Keratinocyte (primary cell): ENCODE results near the gene SPC24. TPM values are rescaled to one million over a fixed set of nuclear protein-coding genes. Genes with fewer than 3 reads are reported as not detected.

Experiments
- DNase-seq: peaks from one replicate; pipeline ENCODE4 v3.0.0-alpha.2; 2011; ENCODE audit warnings: low read depth, missing footprints, low spot score
- FAIRE-seq: peaks from 2 replicates; lab custom pipeline; 2011; peaks lifted over from hg19 to GRCh38; lab: Jason Lieb, UNC
- H2AFZ ChIP-seq: 2 replicates; pipeline ENCODE4 v1.6.0; 2012; ENCODE audit warnings: low read length, control low read depth, inconsistent platforms; ENCODE audit not compliant: control insufficient read depth
- H3K27ac ChIP-seq: 2 replicates; pipeline ENCODE4 v1.5.1; 2011; ENCODE audit warnings: low read length; ENCODE audit not compliant: control insufficient read depth, insufficient read depth
- H3K27me3 ChIP-seq: 3 replicates; pipeline ENCODE4 v1.6.0; 2011; ENCODE audit warnings: low read length; ENCODE audit not compliant: control insufficient read depth, insufficient read depth; ENCODE audit errors: extremely low read depth
- H3K36me3 ChIP-seq, 2 experiments: 2 replicates in 1 of 2; 3 replicates in 1 of 2; pipeline ENCODE4 v1.5.1; 2011; ENCODE audit warnings: low read length in 2 of 2, mild to moderate bottlenecking in 1 of 2; ENCODE audit not compliant: control insufficient read depth in 2 of 2, insufficient read depth in 2 of 2; ENCODE audit errors: extremely low read depth in 1 of 2
- H3K4me1 ChIP-seq: 3 replicates; pipeline ENCODE4 v1.5.1; 2011; ENCODE audit warnings: low read length; ENCODE audit not compliant: control insufficient read depth, insufficient read depth; ENCODE audit errors: extremely low read depth
- H3K4me2 ChIP-seq: 3 replicates; pipeline ENCODE4 v1.6.0; 2011; ENCODE audit warnings: low read depth, low read length; ENCODE audit not compliant: control insufficient read depth, insufficient read depth; ENCODE audit errors: extremely low read depth
- H3K4me3 ChIP-seq, 3 experiments: fragments of 200-600 bp in 1 of 3; sonication (generic) in 1 of 3; 2 replicates in 2 of 3; 3 replicates in 1 of 3; pipeline ENCODE4 v1.5.1; 2011 to 2016; ENCODE audit warnings: low read length in 3 of 3, mild to moderate bottlenecking in 3 of 3, control low read depth in 2 of 3, inconsistent platforms in 1 of 3, low read depth in 1 of 3, mixed read lengths in 1 of 3, mixed run types in 1 of 3, moderate library complexity in 1 of 3; ENCODE audit not compliant: control insufficient read depth in 2 of 3, insufficient read depth in 2 of 3; ENCODE audit errors: extremely low read depth in 1 of 3
- H3K79me2 ChIP-seq: 2 replicates; pipeline ENCODE4 v1.6.0; 2012; ENCODE audit warnings: low read length; ENCODE audit not compliant: control insufficient read depth, insufficient read depth
- H3K9ac ChIP-seq: 3 replicates; pipeline ENCODE4 v1.6.0; 2011; ENCODE audit warnings: low read length; ENCODE audit not compliant: control insufficient read depth, insufficient read depth; ENCODE audit errors: extremely low read depth
- H3K9me1 ChIP-seq: 3 replicates; pipeline ENCODE4 v1.6.0; 2011; ENCODE audit warnings: low read length; ENCODE audit not compliant: control insufficient read depth, insufficient read depth; ENCODE audit errors: extremely low read depth
- H3K9me3 ChIP-seq: 2 replicates; pipeline ENCODE4 v1.5.1; 2012; ENCODE audit warnings: low read depth, low read length; ENCODE audit not compliant: control insufficient read depth
- H4K20me1 ChIP-seq: 3 replicates; pipeline ENCODE4 v1.6.0; 2011; ENCODE audit warnings: low read length; ENCODE audit not compliant: control insufficient read depth, insufficient read depth; ENCODE audit errors: extremely low read depth
- CTCF ChIP-seq, 3 experiments: IDR thresholded peaks in 1 of 3; conservative IDR thresholded peaks in 1 of 3; optimal IDR thresholded peaks in 1 of 3; 2 replicates in 2 of 3; 3 replicates in 1 of 3; pipeline versions ENCODE3 to v1.5.1; 2011; ENCODE audit warnings: low read length in 3 of 3, mild to moderate bottlenecking in 3 of 3, moderate library complexity in 2 of 3, control low read depth in 1 of 3, inconsistent platforms in 1 of 3; ENCODE audit not compliant: insufficient read depth in 2 of 3; ENCODE audit errors: extremely low read depth in 1 of 3
- EZH2 ChIP-seq: IDR thresholded peaks from one replicate; pipeline ENCODE4 v1.6.1; 2012; ENCODE audit warnings: inconsistent platforms, mild to moderate bottlenecking, low read length, moderate library complexity
- dilution Hi-C: fragments of 300-500 bp; cut with MboI; formaldehyde crosslinking; loops from one replicate; pipeline ENCODE4 v1.7.0; 2020; ENCODE audit warnings: low sequenced_read_pairs; ENCODE audit not compliant: extremely low pct_ligation_motif_present
- polyA plus RNA-seq, 5 experiments: library from polyadenylated mRNA; depleted of rRNA in 3 of 5; stranded (reverse) in 3 of 5; stranded (forward) in 1 of 5; unstranded in 1 of 5; fragments of >200 nt; gene quantifications; 1 replicate in 1 of 5; 2 replicates in 3 of 5; 3 replicates in 1 of 5; pipeline versions ENCODE4 v1.2.1 to v1.2.3, GENCODE V29; 2011 to 2012; ENCODE audit warnings: missing spikeins in 2 of 5, low read depth in 1 of 5, low replicate concordance in 1 of 5

The SPC24 gene
- polyA plus RNA-seq, 1 donor (not counting 4 experiments of a cell fraction or from before 2014, with no cell fraction given), result 6.4 TPM

DNA sequence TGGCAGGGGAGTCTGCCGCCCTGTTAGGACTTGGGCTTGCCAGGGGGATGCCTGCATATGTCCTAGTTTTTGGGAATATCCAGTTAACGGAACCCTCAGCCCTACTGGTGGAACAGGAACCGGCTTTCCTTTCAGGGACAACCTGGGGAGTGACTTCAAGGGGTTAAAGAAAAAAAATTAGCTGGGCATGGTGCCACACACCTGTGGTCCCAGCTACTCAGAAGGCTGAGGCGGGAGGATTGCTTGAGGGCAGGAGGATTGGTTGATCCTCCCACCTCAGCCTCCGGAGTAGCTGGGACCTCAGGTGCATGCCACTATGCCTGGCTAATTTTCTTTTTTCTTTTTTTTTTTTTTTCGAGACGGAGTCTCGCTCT is 43.8 kb downstream of the SPC24 start:
- H3K79me2 ChIP-seq, result peaks cover 59% of the 10 kb centered on the region
- H2AFZ ChIP-seq, result no peak overlapping the region
- H3K9me1 ChIP-seq, result no peaks in the 10 kb centered on the region
- peaks cover 48% of the 10 kb centered on the region for H4K20me1 ChIP-seq
- H3K9me3 ChIP-seq, result no peaks in the 10 kb centered on the region
- no peak overlapping the region for H3K27ac ChIP-seq
- H3K4me2 ChIP-seq, result no peak overlapping the region
- H3K4me3 ChIP-seq, result no peak overlapping the region
- TF ChIP-seq EZH2 (no peak), CTCF (optimal IDR thresholded peaks at IDR 0.05 in 1 of 3, IDR thresholded peaks at IDR 0.05 in 1 of 3, conservative IDR thresholded peaks at IDR 0.05 in 1 of 3; ENCODE audit: extremely low read depth in 1 of 3, insufficient read depth in 2 of 3, low read length in 3 of 3) (no peak)
- dilution Hi-C loops, result no loop called here
- H3K9ac ChIP-seq, result no peak overlapping the region
- no peaks in the 10 kb centered on the region for H3K27me3 ChIP-seq
- no peaks in the 10 kb centered on the region for H3K4me1 ChIP-seq
- peaks cover 51 to 71% of the 10 kb centered on the region in 2 experiments for H3K36me3 ChIP-seq
- FAIRE-seq, result no peak
- no peak for DNase-seq

DNA sequence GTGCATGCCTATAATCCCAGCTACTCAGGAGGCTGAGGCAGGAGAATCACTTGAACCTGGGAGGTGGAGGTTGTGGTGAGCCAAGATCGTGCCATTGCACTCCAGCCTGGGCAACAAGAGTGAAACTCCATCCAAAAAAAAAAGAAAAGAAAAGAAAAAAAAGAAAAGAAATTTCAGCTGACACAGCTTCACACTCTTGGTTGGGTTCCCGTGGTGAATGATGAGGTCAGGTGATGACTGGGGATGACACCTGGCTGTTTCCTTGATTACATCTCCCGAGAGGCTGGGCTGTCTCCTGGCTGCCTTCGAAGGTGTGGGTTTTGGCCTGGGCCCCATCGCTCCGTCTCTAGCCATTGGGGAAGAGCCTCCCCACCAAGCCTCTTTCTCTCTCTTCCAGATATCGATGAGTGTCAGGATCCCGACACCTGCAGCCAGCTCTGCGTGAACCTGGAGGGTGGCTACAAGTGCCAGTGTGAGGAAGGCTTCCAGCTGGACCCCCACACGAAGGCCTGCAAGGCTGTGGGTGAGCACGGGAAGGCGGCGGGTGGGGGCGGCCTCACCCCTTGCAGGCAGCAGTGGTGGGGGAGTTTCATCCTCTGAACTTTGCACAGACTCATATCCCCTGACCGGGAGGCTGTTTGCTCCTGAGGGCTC is 44.3 kb downstream of the SPC24 start:
- no peak for TF ChIP-seq CTCF (optimal IDR thresholded peaks at IDR 0.05 in 1 of 3, IDR thresholded peaks at IDR 0.05 in 1 of 3, conservative IDR thresholded peaks at IDR 0.05 in 1 of 3; ENCODE audit: extremely low read depth in 1 of 3, insufficient read depth in 2 of 3, low read length in 3 of 3)
- TF ChIP-seq EZH2, result no peak
- Histone ChIP-seq H3K27me3 (no peaks in the 10 kb centered on the region), H4K20me1 (peaks cover 53% of the 10 kb centered on the region), H3K27ac (no peak overlapping the region), H3K36me3 (peaks cover 53 to 71% of the 10 kb centered on the region in 2 experiments), H3K4me3 (no peak overlapping the region), H3K79me2 (peaks cover 61% of the 10 kb centered on the region), H3K9me3 (no peaks in the 10 kb centered on the region), H2AFZ (no peak overlapping the region), H3K9ac (no peak overlapping the region), H3K9me1 (no peaks in the 10 kb centered on the region), H3K4me2 (no peak overlapping the region), H3K4me1 (no peaks in the 10 kb centered on the region)
- dilution Hi-C loops, result no loop called here
- no peak for DNase-seq
- FAIRE-seq, result no peak
